Neuron (in vitro differentiated cells): ENCODE results near the gene KCNIP1.

Source experiments
- H2AFZ ChIP-seq: one replicate; pipeline ENCODE4 v1.6.1; 2013; ENCODE audit warnings: low read depth, mild to moderate bottlenecking, inconsistent platforms, low read length, moderate library complexity
- H3K27me3 ChIP-seq: one replicate; pipeline ENCODE4 v1.6.1; 2013; ENCODE audit warnings: low read length; ENCODE audit not compliant: insufficient read depth
- H3K36me3 ChIP-seq: one replicate; pipeline ENCODE4 v1.6.1; 2013; ENCODE audit warnings: low read length; ENCODE audit not compliant: insufficient read depth
- H3K4me1 ChIP-seq: one replicate; pipeline ENCODE4 v1.6.1; 2013; ENCODE audit warnings: low read length; ENCODE audit not compliant: insufficient read depth
- H3K4me3 ChIP-seq: 2 replicates; pipeline ENCODE4 v1.5.1; 2013; ENCODE audit warnings: mild to moderate bottlenecking, low read length, moderate library complexity
- H3K9me3 ChIP-seq: one replicate; pipeline ENCODE4 v1.6.1; 2013; ENCODE audit warnings: low read length

The KCNIP1 gene

DNA sequence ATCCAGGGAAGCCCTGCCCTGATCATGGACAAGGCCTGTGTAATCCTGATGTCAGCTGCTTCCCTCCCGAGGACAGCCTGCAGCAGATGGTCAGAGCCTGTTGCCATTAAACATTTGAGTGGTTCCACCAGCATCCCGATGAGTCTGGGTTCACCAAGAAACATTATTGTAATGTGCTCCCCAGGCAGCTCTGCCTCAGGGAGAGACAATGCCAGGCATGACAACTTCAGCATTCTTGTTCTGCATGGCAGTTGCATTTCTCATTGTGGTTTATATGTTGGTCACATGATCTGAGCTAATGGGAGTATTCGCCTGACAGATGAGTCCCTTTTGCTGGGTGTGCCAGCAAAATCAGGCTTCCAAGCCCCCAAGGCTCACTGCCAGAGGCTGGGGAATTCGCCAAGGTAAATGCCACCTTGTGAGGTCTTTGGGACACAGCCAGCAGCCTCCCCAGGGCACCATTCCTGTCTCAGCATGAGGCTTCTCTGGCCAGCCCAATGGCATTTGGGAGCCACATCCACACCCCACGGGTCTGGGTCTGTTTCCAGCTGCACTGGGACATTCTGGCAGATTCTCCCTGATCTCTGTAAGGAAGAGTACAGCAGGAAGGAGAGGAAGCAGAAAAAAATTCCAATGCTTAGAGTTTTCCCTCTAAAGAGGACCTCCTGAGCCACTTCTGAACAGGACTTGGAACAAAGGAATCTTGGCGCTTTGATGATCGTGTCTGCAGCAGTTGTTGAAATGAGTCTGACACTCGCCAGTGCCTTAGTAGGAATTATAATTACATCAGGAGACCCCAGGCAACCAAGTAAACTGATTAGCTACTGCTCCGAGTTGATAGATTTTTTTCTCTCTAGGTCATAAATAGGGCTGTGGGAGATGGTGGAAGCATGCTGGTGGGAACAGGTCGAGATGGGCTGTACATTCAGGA, 18.7 kb downstream of the KCNIP1 start:
- no peaks in the 10 kb centered on the region for H3K4me1 ChIP-seq
- no peak overlapping the region for H3K4me3 ChIP-seq
- no peaks in the 10 kb centered on the region for H3K27me3 ChIP-seq

DNA sequence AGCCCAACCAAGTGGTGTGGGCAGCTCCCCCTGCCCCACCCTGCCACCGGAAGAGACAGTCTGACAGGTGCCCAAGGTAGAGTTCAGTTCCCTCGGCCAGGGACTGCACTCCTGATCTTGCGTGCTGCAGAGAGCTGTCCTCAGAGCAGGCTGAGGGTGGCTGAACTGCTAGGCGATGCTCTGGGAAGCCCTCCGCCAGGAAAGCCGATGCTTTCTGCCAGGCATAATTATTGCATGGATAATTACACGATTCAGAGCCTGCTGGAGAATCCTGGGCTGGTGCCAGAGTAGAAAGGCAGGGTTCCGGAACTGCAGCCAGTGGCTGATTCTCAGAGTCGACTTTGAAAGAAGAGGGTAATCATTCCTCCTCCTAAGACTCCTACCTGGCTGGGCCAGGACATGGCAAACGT, 19.3 kb downstream of the KCNIP1 start:
- Histone ChIP-seq H3K27me3 (no peaks in the 10 kb centered on the region), H3K4me1 (no peaks in the 10 kb centered on the region), H2AFZ (no peak overlapping the region), H3K4me3 (no peak overlapping the region), H3K9me3 (no peaks in the 10 kb centered on the region), H3K36me3 (no peaks in the 10 kb centered on the region)

More for the DNA sequence above, 18.7 kb downstream of the KCNIP1 start:
- no peaks in the 10 kb centered on the region for H3K9me3 ChIP-seq
- H2AFZ ChIP-seq: no peak overlapping the region
- no peaks in the 10 kb centered on the region for H3K36me3 ChIP-seq

DNA sequence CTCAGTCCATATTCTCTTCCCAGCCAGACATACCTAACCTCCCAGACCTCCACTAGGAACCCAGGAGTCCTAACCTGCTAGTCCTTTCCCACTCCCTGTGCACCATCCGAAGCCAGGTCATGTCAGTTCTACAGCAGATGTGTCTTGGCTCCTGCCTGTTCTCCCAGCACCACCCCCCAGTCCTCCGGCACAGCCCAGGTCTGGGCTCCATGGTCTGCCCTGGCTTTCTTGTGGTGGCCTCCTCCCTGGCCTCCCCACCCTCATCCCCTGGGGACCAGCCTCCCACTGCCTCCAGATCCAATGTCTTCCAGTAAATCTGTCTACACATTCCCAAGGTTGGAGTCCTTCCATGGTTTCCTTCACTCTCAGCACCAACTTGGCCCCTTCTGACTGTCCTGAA, 20.0 kb downstream of the KCNIP1 start:
- Histone ChIP-seq H3K4me3 (no peak overlapping the region), H3K4me1 (no peaks in the 10 kb centered on the region), H2AFZ (no peak overlapping the region), H3K27me3 (no peaks in the 10 kb centered on the region), H3K36me3 (no peaks in the 10 kb centered on the region), H3K9me3 (no peaks in the 10 kb centered on the region)

DNA sequence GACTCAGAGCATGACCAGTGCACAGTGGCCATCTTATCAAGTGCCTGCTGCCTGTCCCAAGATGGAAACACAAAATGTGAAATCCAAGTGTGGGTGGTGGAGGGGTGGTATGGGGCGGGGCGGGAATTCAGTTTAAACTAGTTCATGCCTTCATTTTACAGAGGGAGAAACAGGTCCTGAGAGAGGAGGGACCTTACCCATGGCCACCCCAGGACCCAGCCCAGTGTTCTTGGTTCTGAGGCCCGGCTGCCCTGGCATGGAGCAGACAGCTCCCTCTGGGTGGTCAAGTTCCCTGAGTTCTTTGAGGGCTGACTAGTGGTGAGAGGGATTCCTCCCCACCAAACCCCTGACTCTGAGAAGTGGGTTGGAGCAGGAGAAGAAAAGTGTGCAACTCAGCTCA, 20.8 kb downstream of the KCNIP1 start:
- no peaks in the 10 kb centered on the region for H3K4me1 ChIP-seq
- H3K27me3 ChIP-seq: no peaks in the 10 kb centered on the region
- no peak overlapping the region for H2AFZ ChIP-seq
- no peaks in the 10 kb centered on the region for H3K36me3 ChIP-seq
- H3K9me3 ChIP-seq: no peaks in the 10 kb centered on the region
- no peak overlapping the region for H3K4me3 ChIP-seq

DNA sequence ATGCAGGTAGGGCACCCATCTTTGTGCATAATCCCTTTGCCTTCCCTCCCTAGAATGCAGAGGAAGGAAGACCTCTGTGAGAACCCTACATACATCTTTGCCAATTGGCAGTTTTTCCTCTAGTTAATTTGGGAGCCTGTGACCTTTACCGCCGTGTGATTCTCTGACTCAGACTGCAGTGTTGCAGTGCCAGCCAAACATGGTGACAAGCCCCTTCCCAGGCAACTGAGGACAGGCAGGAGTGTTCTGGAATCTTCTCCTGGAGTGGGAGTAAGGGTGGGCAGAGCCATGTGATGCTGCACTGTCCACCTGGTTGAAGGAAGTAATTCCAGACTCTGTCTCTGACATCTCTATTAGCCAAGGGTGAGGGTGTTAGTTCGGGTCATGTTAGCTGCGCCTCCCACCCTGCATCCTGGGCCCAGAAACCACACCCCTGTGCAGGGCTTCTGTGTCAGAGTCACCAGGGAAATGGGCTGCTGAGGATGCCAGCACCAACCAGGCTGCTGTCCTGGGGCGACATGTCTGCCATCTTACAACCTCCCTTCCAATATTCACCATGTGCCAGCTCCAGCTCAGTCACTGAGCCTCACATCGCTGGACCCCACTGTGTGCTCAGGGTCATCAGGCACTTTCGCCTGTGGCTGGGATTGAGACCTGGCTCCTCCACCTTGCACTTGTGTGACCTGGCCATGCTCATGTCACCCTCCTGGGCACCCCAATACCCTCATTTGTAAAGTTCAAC, 21.8 kb downstream of the KCNIP1 start:
- Histone ChIP-seq H3K9me3 (no peaks in the 10 kb centered on the region), H3K4me3 (no peak overlapping the region), H3K4me1 (no peaks in the 10 kb centered on the region), H2AFZ (no peak overlapping the region), H3K36me3 (no peaks in the 10 kb centered on the region), H3K27me3 (no peaks in the 10 kb centered on the region)

DNA sequence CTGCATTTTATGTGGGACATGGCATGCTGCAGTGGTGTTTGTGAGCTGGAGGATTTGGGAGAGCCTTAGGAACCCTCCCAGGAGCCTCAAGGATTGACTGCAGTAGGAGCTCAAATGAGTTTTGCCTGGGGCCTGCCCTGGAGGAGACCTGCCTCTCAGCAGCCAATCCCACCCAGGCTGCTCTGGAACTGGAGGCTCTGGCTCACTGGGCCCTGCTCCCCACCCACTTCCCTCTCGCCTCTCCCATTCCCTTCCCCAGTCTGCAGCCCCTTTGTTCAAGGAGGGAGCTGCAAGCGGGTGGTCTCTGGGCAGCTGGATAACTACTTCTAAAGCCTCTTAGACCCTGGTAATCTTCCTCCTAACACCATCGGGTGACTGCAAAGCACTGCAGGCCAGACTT, 24.2 kb downstream of the KCNIP1 start:
- H2AFZ ChIP-seq: no peak overlapping the region
- H3K27me3 ChIP-seq: no peaks in the 10 kb centered on the region
- no peak overlapping the region for H3K4me3 ChIP-seq
- no peaks in the 10 kb centered on the region for H3K9me3 ChIP-seq
- no peaks in the 10 kb centered on the region for H3K4me1 ChIP-seq
- H3K36me3 ChIP-seq: no peaks in the 10 kb centered on the region

DNA sequence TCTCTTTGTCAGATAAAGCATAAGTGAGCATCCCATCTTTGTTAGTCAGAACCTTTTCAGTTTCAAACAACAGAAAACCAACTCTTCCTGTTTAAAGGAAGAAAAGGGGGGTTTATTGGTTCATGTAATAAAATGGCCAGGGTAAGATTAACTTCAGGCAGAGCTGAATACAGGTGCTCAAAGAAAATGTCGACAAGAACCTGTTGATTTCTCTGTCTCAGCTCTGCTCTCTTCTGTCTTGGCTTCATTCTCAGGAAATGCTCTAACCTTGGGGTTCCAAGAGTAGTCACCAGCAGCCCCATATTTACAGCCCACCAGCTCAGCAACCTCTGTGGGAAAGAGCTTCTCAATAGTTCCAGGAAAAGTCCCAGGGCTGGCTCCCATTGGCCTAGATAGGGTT, 25.2 kb downstream of the KCNIP1 start:
- Histone ChIP-seq H3K36me3 (no peaks in the 10 kb centered on the region), H3K4me3 (no peak overlapping the region), H3K27me3 (no peaks in the 10 kb centered on the region), H3K9me3 (no peaks in the 10 kb centered on the region), H3K4me1 (no peaks in the 10 kb centered on the region), H2AFZ (no peak overlapping the region)

DNA sequence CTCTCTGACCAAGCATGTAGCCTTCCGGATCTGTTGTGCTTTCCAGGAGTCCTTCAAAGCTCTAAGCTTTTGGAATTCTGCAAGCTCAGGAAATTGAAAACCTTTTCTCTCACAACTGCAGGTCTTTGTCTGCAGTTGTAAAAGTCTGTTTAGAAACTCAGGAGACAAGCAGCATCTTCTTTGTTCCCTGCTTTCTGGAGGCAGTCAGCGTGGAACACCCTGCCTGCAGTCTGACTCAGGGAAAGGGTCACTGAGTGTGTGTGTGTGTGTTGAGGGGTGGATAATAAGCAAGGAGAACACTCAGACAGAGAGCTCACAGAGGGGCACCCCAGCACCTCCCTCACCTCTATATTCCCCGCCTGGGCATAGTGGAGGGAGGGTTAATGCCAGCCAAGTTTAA, 29.1 kb downstream of the KCNIP1 start:
- H3K9me3 ChIP-seq: no peaks in the 10 kb centered on the region
- no peaks in the 10 kb centered on the region for H3K27me3 ChIP-seq
- H3K4me3 ChIP-seq: no peak overlapping the region
- no peaks in the 10 kb centered on the region for H3K4me1 ChIP-seq
- H3K36me3 ChIP-seq: no peaks in the 10 kb centered on the region
- H2AFZ ChIP-seq: no peak overlapping the region

DNA sequence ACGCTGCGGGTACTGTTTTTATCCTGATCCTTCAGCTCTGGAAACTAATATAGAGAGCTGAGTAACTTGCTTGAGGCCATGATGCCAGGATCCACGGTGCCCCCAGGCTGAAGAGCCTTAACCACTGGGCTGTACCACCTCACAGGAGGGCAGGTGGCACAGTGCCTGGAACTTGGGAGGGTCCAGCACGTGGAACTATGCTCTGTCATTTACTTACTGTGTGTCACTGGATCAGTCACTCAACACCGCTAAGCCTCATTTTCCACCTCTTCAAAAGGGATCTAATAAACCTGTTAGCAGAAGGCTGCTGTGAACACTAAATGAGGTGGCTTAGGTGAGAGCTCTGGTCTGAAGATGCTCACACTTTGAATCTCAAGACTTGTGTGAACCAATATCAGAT, 29.6 kb downstream of the KCNIP1 start:
- Histone ChIP-seq H3K4me3 (no peak overlapping the region), H2AFZ (no peak overlapping the region), H3K4me1 (no peaks in the 10 kb centered on the region), H3K36me3 (no peaks in the 10 kb centered on the region), H3K27me3 (no peaks in the 10 kb centered on the region), H3K9me3 (no peaks in the 10 kb centered on the region)

DNA sequence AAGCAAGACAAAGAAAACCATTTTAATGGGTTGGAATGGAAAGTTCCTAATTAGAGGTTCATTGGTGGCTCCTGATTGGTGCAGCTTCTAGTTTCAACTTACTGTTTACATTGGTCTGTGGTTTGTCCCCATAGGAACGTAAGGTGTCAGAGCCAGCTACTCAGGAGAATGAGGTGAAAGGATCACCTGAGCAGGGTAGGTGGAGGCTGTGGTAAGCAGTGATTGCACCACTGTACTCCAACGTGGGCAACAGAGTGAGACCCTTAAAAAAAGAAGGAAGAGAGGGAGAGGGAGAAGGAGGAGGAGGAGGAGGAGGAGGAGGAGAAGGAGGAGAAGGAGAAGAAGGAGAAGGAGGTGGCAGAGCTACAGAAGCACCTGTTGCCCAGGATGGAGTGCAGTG, 30.4 kb downstream of the KCNIP1 start:
- Histone ChIP-seq H3K36me3 (no peaks in the 10 kb centered on the region), H3K4me1 (no peaks in the 10 kb centered on the region), H2AFZ (no peak overlapping the region), H3K27me3 (no peaks in the 10 kb centered on the region), H3K4me3 (no peak overlapping the region), H3K9me3 (no peaks in the 10 kb centered on the region)

DNA sequence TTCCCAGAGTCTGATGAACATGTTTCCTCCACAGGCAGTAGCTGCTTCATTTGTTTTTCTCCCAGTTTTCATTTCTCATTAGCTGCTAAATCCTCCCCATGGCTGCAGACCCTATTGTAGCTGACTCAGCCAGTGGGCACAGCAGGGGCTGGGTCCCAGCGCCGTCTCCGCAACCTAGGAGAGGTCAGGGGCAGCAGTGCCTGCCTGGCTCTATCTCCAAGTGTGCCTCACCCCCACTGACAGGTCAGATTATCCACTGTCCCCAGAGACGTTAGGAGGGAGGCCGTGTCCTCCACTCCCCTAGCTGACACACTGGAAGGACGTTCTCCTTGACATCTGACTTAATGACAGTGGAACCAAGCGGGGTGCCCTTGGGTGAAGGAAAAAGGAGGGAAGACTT, 31.1 kb downstream of the KCNIP1 start:
- no peaks in the 10 kb centered on the region for H3K36me3 ChIP-seq
- no peaks in the 10 kb centered on the region for H3K9me3 ChIP-seq
- H2AFZ ChIP-seq: no peak overlapping the region
- no peaks in the 10 kb centered on the region for H3K4me1 ChIP-seq
- H3K27me3 ChIP-seq: no peaks in the 10 kb centered on the region
- no peak overlapping the region for H3K4me3 ChIP-seq

DNA sequence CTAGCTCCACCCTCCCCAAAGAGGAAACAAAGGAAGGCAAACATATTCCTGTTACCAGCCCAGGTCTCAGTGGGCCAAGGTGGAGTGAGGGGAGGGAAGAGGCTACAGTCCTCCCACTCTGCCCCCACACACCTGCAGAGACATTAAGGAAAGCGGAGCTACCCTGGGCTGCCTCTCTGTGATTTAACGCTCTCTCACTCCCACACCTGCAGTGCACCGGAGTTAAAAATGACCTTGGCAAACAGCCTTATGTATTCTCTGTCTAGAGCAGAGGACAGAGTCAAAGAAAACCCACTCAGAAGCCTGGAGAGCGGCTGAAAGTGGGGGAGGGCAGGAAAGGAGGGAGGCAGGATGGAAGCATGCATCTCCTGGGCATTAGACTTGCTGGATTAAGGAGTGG, 32.7 kb downstream of the KCNIP1 start:
- Histone ChIP-seq H3K9me3 (no peaks in the 10 kb centered on the region), H3K4me3 (no peak overlapping the region), H3K36me3 (no peaks in the 10 kb centered on the region), H3K4me1 (no peaks in the 10 kb centered on the region), H3K27me3 (no peaks in the 10 kb centered on the region), H2AFZ (no peak overlapping the region)

DNA sequence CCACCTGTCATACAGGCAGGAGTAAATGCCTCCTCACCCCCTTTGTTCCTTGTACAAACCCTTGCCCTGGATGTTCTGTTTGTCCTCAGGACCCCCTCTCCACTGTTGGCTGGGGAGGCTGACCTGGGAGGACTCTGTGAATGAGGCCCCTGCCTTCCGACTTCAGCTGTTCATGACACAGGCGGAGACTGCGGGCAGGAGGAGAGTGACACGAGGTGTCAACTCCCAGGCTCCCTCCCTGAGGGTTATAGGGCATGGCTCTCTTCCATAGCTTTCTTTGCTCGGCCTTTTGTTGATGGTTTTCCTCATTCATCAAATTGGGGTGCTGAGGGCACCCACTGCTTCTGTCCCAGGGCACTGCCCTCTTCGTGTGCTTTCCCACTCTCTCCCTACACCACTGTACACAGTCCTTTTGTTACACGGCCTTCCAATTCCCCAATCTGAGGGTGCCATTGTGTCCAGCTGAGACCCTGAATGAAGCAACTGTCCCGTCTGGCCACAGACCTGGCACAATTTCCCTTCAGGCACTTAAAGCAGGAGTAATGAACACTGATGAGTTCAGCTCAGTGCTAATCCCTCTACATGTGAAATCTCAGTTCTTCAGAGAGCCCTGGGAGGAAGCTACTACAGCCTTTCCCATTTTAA, 33.8 kb downstream of the KCNIP1 start:
- Histone ChIP-seq H3K36me3 (no peaks in the 10 kb centered on the region), H3K4me1 (no peaks in the 10 kb centered on the region), H2AFZ (no peak overlapping the region), H3K4me3 (no peak overlapping the region), H3K27me3 (no peaks in the 10 kb centered on the region), H3K9me3 (no peaks in the 10 kb centered on the region)
